Jurkat, Clone E6-1 (cell line): ENCODE measurements around the gene MYOG. TPM values are rescaled to one million over a fixed set of nuclear protein-coding genes. Genes with fewer than 3 reads are reported as not detected.

ENCODE experiments used
- DNase-seq: peaks from one replicate; pipeline ENCODE4 v3.0.0-alpha.2; 2011; ENCODE audit warnings: low read depth, low spot score
- H3K4me3 ChIP-seq: 2 replicates; pipeline ENCODE4 v1.5.1; 2011; ENCODE audit warnings: mild to moderate bottlenecking, low read length, control low read depth, moderate library complexity
- polyA plus RNA-seq: library from polyadenylated mRNA; unstranded; fragments of >200 nt; gene quantifications from one replicate; pipeline ENCODE4 v1.2.1, GENCODE V29; 2012; ENCODE audit warnings: missing spikeins; ENCODE audit not compliant: insufficient read length, insufficient read depth

MYOG gene
- polyA plus RNA-seq: not detected

DNA sequence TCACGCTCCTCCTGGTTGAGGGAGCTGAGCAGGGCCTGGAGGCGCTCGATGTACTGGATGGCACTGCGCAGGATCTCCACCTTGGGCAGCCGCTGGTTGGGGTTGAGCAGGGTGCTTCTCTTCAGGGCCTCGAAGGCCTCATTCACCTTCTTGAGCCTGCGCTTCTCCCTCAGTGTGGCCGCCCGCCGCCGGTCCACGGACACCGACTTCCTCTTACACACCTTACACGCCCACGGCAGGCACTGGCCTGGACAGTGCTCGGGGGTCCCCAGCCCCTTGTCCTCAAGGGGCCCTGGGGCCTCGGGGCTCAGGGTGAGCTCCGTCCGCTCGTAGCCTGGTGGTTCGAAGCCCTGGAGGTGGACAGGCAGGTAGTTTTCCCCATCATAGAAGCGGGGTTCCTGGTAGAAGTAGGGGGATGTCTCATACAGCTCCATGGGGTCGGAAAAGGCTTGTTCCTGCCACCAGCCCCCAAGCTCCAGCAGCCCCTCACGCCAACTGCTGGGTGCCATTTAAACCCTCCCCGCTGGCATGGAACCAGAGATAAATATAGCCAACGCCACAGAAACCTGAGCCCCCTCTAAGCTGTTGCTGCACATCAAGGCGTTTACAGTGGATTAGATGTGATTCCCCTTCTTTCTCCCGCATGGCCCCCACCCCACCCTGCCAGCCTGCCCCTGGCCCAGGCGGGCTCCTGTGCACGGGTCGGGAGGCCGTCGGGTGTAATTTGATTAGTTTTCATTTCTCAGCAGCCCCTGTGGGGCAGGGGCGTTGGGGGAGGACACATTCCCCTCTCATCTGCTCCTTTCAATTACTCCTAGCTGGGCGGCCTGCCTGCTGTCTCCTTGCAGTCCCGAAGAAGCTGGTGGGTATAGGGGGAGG is at the start of gene MYOG:
Gene MYOG (minus strand): TSS at position 485 of the 879 bp plus-strand sequence. CDS start 51 bp downstream, at position 434.
- no peak for DNase-seq
- no peak within 1 kb of the TSS for H3K4me3 ChIP-seq

GRCh38 chr1:203133970-203134725 is 48.3 kb upstream of the MYOG start:
- no peak for DNase-seq

GRCh38 chr1:203131548-203132200 is 45.9 kb upstream of the MYOG start:
- H3K4me3 ChIP-seq: no peak overlapping the region

More at GRCh38 chr1:203133970-203134725, 48.3 kb upstream of the MYOG start:
- H3K4me3 ChIP-seq: no peak overlapping the region

DNA sequence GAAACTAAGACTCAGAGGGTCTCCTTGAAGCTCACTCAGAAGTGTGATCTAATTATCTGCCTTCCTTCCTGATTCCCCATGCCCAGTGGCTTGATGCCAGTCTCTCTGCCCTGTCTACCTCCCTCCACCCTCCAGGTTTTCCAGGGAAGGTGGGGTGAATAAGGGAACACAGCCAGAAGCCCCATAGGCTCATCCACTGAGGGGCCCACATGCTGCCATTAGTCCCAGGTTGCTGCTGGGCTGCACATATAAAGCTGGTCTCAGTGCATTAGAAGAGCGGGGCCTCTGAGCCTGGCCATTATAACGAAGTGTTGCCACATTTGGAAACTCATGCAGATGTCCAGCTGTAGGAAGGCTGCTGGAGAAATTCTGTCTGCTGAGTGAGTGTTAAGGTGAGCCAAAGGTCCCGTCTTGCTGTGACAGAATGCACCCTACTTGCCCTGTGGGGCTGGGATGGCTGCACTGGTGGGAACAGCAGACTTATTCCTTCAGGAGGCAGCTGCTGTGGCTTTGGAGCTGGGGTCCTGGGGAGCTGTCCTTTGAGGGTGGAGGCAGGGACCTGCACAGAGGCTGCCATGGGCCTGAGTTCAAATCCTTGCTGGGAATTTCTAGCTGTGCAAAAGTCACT is 44.7 kb upstream of the MYOG start:
- no peak overlapping the region for H3K4me3 ChIP-seq
- no peak for DNase-seq

More at GRCh38 chr1:203131548-203132200, 45.9 kb upstream of the MYOG start:
- no peak for DNase-seq

- no peak for DNase-seq
- H3K4me3 ChIP-seq: no peak overlapping the region
Measured at GRCh38 chr1:203129501-203130231, 43.9 kb upstream of the MYOG start.

DNA sequence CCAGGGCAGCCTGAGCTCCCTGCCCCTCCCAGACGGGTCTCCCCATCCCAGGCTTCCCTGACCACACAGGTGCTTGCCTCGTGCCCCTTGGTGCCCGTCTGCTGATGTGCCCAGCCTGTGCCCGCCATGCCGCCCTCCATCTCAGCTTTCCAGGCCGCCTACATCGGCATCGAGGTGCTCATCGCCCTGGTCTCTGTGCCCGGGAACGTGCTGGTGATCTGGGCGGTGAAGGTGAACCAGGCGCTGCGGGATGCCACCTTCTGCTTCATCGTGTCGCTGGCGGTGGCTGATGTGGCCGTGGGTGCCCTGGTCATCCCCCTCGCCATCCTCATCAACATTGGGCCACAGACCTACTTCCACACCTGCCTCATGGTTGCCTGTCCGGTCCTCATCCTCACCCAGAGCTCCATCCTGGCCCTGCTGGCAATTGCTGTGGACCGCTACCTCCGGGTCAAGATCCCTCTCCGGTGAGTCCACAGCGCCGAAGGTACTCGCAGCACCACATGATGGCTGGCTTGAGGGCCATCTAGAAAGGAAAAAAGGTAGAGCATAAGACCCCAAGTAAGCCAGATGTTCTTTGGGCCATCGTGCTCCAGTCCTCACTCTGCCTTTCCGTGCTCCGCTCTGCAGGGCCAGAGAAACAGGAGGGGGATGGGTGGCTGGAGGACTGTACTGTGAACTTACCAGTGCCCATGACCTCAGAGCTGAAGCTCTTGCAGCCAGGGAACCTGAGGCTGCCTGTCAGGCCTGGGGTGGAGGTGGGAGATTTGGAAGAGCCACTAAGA is 43.1 kb upstream of the MYOG start:
- DNase-seq: no peak
- peak overlapping the region; percentile 57 for H3K4me3 ChIP-seq

DNA sequence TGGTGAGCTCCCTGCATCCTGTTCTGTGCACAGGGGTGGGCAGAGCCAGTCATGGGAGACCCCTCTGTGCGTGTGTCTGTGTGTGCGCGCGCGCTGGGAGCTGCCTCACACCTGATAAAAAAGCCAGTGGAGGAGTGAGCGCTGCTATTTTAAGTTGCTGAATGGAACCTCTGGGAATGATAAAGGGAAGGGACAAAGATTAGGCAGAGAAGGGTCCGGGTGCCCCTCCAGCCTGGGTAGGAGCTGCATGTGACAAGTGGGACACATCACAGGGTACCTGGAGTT is 42.6 kb upstream of the MYOG start:
- no peak for DNase-seq
- H3K4me3 ChIP-seq: peak overlapping the region; percentile 57

- H3K4me3 ChIP-seq: peak within 1 kb of the TSS; percentile 57
- DNase-seq: no peak
Measured at GRCh38 chr1:203127666-203128430, 42.0 kb upstream of the MYOG start, which contains the start of gene ADORA1. Gene ADORA1 (plus strand): TSS chr1:203127726. CDS start chr1:203128842, 1,116 bp downstream.

- no peak for DNase-seq
- peak overlapping the region; percentile 57 for H3K4me3 ChIP-seq
Measured at GRCh38 chr1:203126866-203127665, 41.3 kb upstream of the MYOG start.

DNA sequence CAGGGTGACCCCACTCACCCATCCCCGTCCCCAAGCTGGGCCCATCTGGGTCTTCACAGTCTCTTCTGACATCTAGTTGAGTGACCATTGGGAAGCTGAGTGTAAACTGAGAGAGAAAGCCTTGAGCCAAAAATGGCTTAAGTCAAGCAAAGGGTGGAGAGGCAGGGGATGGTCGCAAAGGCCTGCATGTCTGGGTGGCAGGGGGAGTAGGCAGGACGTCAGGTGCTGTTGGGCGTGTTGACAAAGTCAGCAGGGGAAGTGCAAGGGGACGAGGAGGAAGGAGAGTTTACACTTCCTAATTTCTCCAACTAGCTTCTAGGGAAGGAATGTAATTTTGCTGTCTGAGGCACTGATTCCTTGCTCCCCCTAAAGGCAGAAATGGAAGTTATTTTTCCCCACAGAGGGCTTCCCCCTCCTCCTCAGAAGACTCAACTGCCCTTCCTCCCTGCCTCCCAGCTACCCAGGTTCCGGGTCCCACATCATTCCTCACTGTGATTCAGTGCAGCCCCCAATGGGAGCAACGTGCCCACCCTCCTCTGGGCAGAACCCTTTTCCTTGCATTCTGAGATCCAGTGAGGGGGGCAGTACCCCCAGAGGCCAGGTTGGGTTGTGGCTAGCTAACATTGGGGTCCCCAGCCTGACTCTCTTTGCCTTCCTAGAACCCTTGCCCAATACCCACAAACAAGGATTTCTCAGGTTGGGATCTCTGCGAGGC is 40.5 kb upstream of the MYOG start:
- H3K4me3 ChIP-seq: no peak overlapping the region
- no peak for DNase-seq

DNA sequence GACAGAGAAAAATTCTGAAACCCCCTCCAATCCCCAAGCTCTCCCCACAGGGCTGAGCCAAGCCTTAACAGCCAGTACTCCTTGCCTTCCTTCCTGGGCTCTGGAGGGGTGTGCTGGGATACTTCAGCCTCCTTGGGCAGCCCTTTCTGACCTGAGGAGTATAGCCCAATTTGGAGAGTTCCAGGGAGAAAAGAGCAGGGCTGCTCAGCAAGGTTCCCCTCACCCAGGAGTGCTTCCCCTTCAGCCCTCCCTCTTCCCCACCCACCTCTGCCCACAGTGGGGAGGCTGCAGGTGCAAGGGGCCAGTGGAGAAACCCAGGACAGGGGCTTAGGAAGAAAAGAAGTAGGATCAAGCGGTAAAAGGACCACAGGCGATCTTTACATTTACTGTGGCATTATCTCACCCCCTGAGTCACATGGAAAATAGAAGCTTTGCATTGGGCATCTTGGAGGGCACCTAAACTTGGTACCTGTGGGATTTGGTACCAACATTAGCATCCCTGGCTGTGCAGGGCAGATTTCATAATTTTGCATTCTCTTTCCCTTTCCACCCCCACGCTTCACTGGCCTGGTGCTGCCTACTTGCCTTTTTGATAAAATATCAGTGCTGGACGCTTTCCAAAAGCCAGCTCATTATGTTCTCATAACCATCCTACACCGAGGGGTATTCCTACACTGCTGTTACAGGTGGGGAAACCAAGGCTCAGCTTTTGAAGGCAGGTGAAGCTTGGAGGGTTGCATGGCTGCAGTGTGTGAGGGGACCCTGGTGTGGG is 38.9 kb upstream of the MYOG start:
- DNase-seq: no peak
- no peak overlapping the region for H3K4me3 ChIP-seq

GRCh38 chr1:203124011-203124410 is 38.2 kb upstream of the MYOG start:
- H3K4me3 ChIP-seq: no peak overlapping the region
- no peak for DNase-seq

- DNase-seq: no peak
- no peak overlapping the region for H3K4me3 ChIP-seq
Measured at GRCh38 chr1:203122159-203122558, 36.3 kb upstream of the MYOG start.

GRCh38 chr1:203121186-203122015 is 35.6 kb upstream of the MYOG start:
- DNase-seq: no peak
- H3K4me3 ChIP-seq: no peak overlapping the region
